ENCODE data around the gene SLC9A5. TPM values are rescaled to one million over a fixed set of nuclear protein-coding genes. Genes with fewer than 3 reads are reported as not detected.

SLC9A5 gene
- total RNA-seq, 1 experiment from 2014 or later: 10.3 TPM

GRCh38 chr16:67250045-67250327 lies 1.2 kb downstream of the SLC9A5 start (continued):
- TF ChIP-seq RORB (CRISPR knock-in tag; IDR thresholded peaks at IDR 0.05): no peak
- TF ChIP-seq, protein P1, sequence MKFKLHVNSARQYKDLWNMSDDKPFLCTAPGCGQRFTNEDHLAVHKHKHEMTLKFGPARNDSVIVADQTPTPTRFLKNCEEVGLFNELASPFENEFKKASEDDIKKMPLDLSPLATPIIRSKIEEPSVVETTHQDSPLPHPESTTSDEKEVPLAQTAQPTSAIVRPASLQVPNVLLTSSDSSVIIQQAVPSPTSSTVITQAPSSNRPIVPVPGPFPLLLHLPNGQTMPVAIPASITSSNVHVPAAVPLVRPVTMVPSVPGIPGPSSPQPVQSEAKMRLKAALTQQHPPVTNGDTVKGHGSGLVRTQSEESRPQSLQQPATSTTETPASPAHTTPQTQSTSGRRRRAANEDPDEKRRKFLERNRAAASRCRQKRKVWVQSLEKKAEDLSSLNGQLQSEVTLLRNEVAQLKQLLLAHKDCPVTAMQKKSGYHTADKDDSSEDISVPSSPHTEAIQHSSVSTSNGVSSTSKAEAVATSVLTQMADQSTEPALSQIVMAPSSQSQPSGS (CRISPR knock-in tag; IDR thresholded peaks at IDR 0.05; ENCODE audit: borderline replicate concordance, low read depth): no peak

- DNase-seq (ENCODE audit: low spot score) (no peak), ATAC-seq (no peak)
- ChIA-PET CTCF (interaction anchor here (1.1 kb wide), 2 partner anchors 8 to 32 kb away, joined by 3 to 5 read pairs; no protein-coding TSS in a partner anchor), POLR2A (no interaction called here)
- H3K27me3 Mint-ChIP-seq (ENCODE audit: low read depth): peaks cover 35% of the 10 kb centered on the region
- H3K27ac Mint-ChIP-seq: no peak overlapping the region
- TF ChIP-seq HMGA2 (CRISPR knock-in tag; IDR thresholded peaks at IDR 0.05): peak; percentile 96
- no peak for TF ChIP-seq HMGXB4 (CRISPR knock-in tag; IDR thresholded peaks at IDR 0.05)
- TF ChIP-seq ZNF396 (CRISPR knock-in tag; IDR thresholded peaks at IDR 0.05; ENCODE audit: borderline replicate concordance): no peak
- H3K4me1 Mint-ChIP-seq: peaks cover 16% of the 10 kb centered on the region
- no peaks in the 10 kb centered on the region for H3K36me3 Mint-ChIP-seq
- no peaks in the 10 kb centered on the region for H3K9me3 Mint-ChIP-seq
- no peak overlapping the region for H3K4me3 Mint-ChIP-seq
These were observed 4.1 kb downstream of the SLC9A5 start for GRCh38 chr16:67252609-67253497.

DNA sequence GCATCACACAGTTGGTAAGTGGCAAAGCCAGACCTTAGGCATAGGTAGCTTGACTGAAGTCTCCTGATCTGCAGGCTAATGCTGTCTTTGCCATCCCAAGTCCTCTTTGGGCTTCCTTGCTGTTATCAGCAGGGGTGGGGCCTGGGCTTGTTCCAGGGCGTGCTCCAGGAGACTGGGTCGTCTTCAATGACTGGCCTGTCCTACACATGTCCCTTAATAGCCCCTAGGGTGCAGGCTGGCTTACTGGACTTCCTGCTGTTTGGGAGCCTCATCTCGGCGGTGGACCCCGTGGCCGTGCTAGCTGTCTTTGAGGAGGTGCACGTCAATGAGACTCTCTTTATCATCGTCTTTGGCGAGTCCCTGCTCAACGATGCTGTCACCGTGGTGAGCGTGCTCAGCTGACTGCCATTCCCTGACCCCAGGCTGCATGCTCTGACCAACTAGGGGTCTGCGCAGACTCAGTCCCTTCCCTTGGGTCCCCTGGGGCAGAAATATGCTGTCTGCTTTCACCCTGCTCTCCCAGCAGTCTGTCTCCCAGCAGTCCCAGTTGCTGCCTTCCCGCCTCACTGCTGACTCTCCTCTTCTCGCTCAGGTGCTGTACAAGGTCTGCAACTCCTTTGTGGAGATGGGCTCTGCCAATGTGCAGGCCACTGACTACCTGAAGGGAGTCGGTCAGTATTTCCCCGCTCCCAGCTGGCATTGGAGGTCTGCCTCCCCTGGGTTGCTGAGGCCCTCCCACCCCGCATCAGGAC lies 6.2 kb downstream of the SLC9A5 start:
- Mint-ChIP-seq H3K27ac (no peak overlapping the region), H3K4me1 (peaks cover 3% of the 10 kb centered on the region), H3K36me3 (no peaks in the 10 kb centered on the region), H3K9me3 (no peaks in the 10 kb centered on the region), H3K27me3 (ENCODE audit: low read depth) (peaks cover 17% of the 10 kb centered on the region), H3K4me3 (no peak overlapping the region)
- ATAC-seq: no peak
- DNase-seq (ENCODE audit: low spot score): no peak
- CTCF ChIA-PET: no interaction called here
- TF ChIP-seq NFE2L1 (CRISPR knock-in tag; IDR thresholded peaks at IDR 0.05) (no peak), TP53 (CRISPR knock-in tag; IDR thresholded peaks at IDR 0.05) (no peak), EMX1 (CRISPR knock-in tag; IDR thresholded peaks at IDR 0.05) (no peak), E2F4 (CRISPR knock-in tag; IDR thresholded peaks at IDR 0.05; ENCODE audit: borderline replicate concordance, low read depth) (no peak), ZNF671 (CRISPR knock-in tag; IDR thresholded peaks at IDR 0.05) (no peak), FOXP1 (CRISPR knock-in tag; IDR thresholded peaks at IDR 0.05; ENCODE audit: borderline replicate concordance) (no peak), JAZF1 (CRISPR knock-in tag; IDR thresholded peaks at IDR 0.05) (no peak), FOXP4 (CRISPR knock-in tag; IDR thresholded peaks at IDR 0.05) (no peak), ZNF232 (CRISPR knock-in tag; IDR thresholded peaks at IDR 0.05) (no peak), ZNF416 (CRISPR knock-in tag; IDR thresholded peaks at IDR 0.05) (no peak), ZNF121 (CRISPR knock-in tag; IDR thresholded peaks at IDR 0.05) (no peak), NR1H2 (CRISPR knock-in tag; IDR thresholded peaks at IDR 0.05) (no peak), IRF1 (CRISPR knock-in tag; IDR thresholded peaks at IDR 0.05) (no peak)
- TF ChIP-seq, protein P2, sequence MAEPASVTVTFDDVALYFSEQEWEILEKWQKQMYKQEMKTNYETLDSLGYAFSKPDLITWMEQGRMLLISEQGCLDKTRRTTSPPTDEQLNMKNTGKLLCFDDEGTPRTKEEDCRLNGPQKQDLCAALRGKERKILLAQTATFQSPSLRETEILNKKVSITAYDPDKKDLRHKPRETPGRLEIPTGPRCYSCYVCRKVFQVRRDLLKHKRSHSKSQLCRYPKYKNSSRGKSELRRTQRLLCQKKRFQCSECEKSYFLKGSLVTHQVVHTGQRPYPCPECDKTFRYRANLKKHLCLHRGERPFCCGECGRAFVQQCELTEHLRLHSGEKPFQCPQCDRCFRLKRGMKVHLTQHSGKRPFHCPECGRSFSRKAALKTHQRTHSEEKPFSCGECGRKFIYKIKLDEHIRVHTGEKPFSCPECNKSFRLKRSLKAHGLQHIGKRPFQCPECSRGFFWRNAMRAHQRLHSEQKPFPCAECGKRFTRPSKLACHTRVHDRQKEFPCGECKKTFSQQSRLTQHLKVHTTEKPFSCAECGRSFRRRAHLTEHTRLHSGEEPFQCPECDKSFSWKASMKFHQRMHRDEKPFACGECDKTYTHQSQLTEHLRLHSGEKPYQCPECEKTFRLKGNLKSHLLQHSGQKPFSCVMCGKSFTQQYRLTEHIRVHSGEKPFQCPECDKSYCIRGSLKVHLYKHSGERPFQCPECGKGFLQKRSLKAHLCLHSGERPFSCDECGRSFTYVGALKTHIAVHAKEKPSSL (CRISPR knock-in tag; conservative IDR thresholded peaks at IDR 0.05): no peak
- TF ChIP-seq, protein P3, sequence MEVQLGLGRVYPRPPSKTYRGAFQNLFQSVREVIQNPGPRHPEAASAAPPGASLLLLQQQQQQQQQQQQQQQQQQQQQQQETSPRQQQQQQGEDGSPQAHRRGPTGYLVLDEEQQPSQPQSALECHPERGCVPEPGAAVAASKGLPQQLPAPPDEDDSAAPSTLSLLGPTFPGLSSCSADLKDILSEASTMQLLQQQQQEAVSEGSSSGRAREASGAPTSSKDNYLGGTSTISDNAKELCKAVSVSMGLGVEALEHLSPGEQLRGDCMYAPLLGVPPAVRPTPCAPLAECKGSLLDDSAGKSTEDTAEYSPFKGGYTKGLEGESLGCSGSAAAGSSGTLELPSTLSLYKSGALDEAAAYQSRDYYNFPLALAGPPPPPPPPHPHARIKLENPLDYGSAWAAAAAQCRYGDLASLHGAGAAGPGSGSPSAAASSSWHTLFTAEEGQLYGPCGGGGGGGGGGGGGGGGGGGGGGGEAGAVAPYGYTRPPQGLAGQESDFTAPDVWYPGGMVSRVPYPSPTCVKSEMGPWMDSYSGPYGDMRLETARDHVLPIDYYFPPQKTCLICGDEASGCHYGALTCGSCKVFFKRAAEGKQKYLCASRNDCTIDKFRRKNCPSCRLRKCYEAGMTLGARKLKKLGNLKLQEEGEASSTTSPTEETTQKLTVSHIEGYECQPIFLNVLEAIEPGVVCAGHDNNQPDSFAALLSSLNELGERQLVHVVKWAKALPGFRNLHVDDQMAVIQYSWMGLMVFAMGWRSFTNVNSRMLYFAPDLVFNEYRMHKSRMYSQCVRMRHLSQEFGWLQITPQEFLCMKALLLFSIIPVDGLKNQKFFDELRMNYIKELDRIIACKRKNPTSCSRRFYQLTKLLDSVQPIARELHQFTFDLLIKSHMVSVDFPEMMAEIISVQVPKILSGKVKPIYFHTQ (CRISPR knock-in tag; IDR thresholded peaks at IDR 0.05): no peak
- POLR2A ChIA-PET: no interaction called here

Data from WTC11 (cell line).